NCI-H345 (cell line): Measurements from ENCODE around the gene PREX1.

ENCODE experiments used
- DNase-seq: peaks from one replicate; lab custom pipeline; 2025; lab: John Stamatoyannopoulos, UW

Gene PREX1

GRCh38 chr20:48621376-48622078 is 206.3 kb downstream of the PREX1 start:
- no peak for DNase-seq

- DNase-seq: peak; percentile 95
Measured at GRCh38 chr20:48620507-48621375, 207.1 kb downstream of the PREX1 start.

- no peak for DNase-seq
Measured at GRCh38 chr20:48620154-48620506, 207.7 kb downstream of the PREX1 start.

GRCh38 chr20:48619126-48620101 is 208.4 kb downstream of the PREX1 start:
- peak; percentile 88 for DNase-seq

- no peak for DNase-seq
Measured at GRCh38 chr20:48618631-48619030, 209.2 kb downstream of the PREX1 start.

- DNase-seq: no peak
Measured at GRCh38 chr20:48618052-48618451, 209.7 kb downstream of the PREX1 start.

GRCh38 chr20:48617481-48617880 is 210.3 kb downstream of the PREX1 start:
- no peak for DNase-seq

- DNase-seq: no peak
Measured at GRCh38 chr20:48616481-48616880, 211.3 kb downstream of the PREX1 start.

- DNase-seq: no peak
Measured at GRCh38 chr20:48615871-48616270, 211.9 kb downstream of the PREX1 start.

GRCh38 chr20:48614593-48615274 is 213.1 kb downstream of the PREX1 start:
- no peak for DNase-seq

- DNase-seq: no peak
Measured at GRCh38 chr20:48613926-48614325, 213.9 kb downstream of the PREX1 start.

- no peak for DNase-seq
Measured at GRCh38 chr20:48612335-48612734, 215.5 kb downstream of the PREX1 start.

- no peak for DNase-seq
Measured at GRCh38 chr20:48610996-48611395, 216.8 kb downstream of the PREX1 start.

- no peak for DNase-seq
Measured at GRCh38 chr20:48609491-48609978, 218.3 kb downstream of the PREX1 start.

GRCh38 chr20:48608756-48609155 is 219.0 kb downstream of the PREX1 start:
- DNase-seq: no peak

- no peak for DNase-seq
Measured at GRCh38 chr20:48607544-48607865, 220.3 kb downstream of the PREX1 start.

GRCh38 chr20:48606841-48607543 is 220.8 kb downstream of the PREX1 start:
- no peak for DNase-seq

- no peak for DNase-seq
Measured at GRCh38 chr20:48606172-48606840, 221.5 kb downstream of the PREX1 start.

GRCh38 chr20:48605364-48606171 is 222.2 kb downstream of the PREX1 start:
- no peak for DNase-seq

GRCh38 chr20:48604936-48605335 is 222.9 kb downstream of the PREX1 start:
- no peak for DNase-seq
